Body of pancreas (tissue), 4 donors: Measurements from ENCODE around the gene CBY3.
"Not testable (repeated sequence)": the region's sequence is repeated elsewhere in the genome, so short reads cannot be mapped to it uniquely, and the experiment has no call there.

Experiments
- POLR2A ChIP-seq, 3 donors: fragments of 450-650 bp; IDR thresholded peaks; one replicate each; pipeline ENCODE4 v1.6.1; 2016; ENCODE audit warnings: antibody characterized with exemption in 3 of 3, mild to moderate bottlenecking in 2 of 3
- TF ChIP-seq, protein P1 (sequence below), 7 experiments: fragments of 450-650 bp in 4 of 7; fragments of 200-600 bp in 3 of 7; sonication (generic) in 3 of 7; IDR thresholded peaks; one replicate each; pipeline ENCODE4 v1.5.1; 2016 to 2019; ENCODE audit warnings: antibody characterized with exemption in 7 of 7

DNA sequence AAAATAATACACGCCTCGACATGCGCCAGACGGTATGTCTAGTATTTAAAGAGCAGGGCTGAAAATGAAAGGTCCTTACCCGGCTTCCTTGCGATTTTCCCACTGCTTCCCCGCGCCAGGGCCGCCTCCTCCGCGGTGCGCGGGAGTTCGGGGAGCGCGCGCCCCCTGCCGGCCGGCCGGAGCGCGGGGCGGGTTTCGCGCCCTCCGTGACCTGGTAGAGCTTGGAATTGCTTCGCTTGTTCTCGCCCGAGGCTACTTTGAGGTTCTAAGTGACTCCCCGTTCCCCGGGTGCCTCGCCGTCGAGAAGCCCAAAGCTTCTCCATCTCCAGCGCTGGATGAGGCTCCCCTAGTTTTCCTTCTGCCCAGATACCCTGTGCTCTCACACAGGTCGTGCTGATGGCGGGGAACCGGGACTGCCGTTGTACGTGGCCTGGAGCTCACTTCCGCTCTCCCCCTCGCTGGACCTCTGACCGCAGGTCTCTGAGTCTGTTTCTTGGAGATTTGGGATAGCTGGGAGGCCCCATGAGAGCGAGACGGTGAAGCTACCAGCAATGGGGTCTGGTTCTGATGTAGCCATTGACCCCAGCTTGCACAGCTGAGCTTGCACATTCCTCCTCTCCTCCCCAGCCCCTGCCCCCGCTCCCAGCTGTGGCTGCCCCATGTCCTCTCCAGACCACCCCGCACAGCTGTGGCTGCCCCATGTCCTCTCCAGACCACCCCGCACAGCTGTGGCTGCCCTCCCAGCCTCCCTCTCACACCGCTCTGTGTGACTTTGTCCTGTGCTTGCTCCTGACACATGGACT is 46.3 kb downstream of the CBY3 start:
- TF ChIP-seq, protein P1, sequence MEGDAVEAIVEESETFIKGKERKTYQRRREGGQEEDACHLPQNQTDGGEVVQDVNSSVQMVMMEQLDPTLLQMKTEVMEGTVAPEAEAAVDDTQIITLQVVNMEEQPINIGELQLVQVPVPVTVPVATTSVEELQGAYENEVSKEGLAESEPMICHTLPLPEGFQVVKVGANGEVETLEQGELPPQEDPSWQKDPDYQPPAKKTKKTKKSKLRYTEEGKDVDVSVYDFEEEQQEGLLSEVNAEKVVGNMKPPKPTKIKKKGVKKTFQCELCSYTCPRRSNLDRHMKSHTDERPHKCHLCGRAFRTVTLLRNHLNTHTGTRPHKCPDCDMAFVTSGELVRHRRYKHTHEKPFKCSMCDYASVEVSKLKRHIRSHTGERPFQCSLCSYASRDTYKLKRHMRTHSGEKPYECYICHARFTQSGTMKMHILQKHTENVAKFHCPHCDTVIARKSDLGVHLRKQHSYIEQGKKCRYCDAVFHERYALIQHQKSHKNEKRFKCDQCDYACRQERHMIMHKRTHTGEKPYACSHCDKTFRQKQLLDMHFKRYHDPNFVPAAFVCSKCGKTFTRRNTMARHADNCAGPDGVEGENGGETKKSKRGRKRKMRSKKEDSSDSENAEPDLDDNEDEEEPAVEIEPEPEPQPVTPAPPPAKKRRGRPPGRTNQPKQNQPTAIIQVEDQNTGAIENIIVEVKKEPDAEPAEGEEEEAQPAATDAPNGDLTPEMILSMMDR (IDR thresholded peaks at IDR 0.05): not testable (repeated sequence)
- not testable (repeated sequence) for TF ChIP-seq POLR2A (IDR thresholded peaks at IDR 0.05)
